Liver (tissue), 9 donors: ENCODE measurements around the gene ARID5A. TPM values are rescaled to one million over a fixed set of nuclear protein-coding genes. Genes with fewer than 3 reads are reported as not detected.

Experiments
- DNase-seq: peaks from one replicate; pipeline ENCODE4 v3.0.0-alpha.2; 2017; ENCODE audit warnings: low spot score
- H3K27ac ChIP-seq, 2 donors: one replicate each; pipeline ENCODE4 v1.7.0; 2013; ENCODE audit warnings: inconsistent platforms in 2 of 2, low read length in 2 of 2, control low read depth in 1 of 2, low read depth in 1 of 2, mild to moderate bottlenecking in 1 of 2
- H3K27me3 ChIP-seq, 4 donors: one replicate each; pipeline versions ENCODE4 v1.6.1 to v1.7.0; 2013; ENCODE audit warnings: low read length in 3 of 4, inconsistent platforms in 1 of 4, mild to moderate bottlenecking in 1 of 4, moderate library complexity in 1 of 4; ENCODE audit not compliant: control insufficient read depth in 4 of 4, insufficient read depth in 4 of 4
- H3K36me3 ChIP-seq, 4 donors: one replicate each; pipeline versions ENCODE4 v1.6.1 to v1.7.0; 2013; ENCODE audit warnings: low read length in 3 of 4, mild to moderate bottlenecking in 3 of 4, low read depth in 1 of 4, moderate library complexity in 1 of 4; ENCODE audit not compliant: control insufficient read depth in 4 of 4, insufficient read depth in 3 of 4
- H3K4me1 ChIP-seq, 4 donors: one replicate each; pipeline versions ENCODE4 v1.6.1 to v1.7.0; 2013; ENCODE audit warnings: low read length in 3 of 4, mild to moderate bottlenecking in 3 of 4, moderate library complexity in 1 of 4; ENCODE audit not compliant: control insufficient read depth in 4 of 4, insufficient read depth in 4 of 4
- H3K4me3 ChIP-seq, 3 donors: one replicate each; pipeline versions ENCODE4 v1.6.1 to v1.7.0; 2013; ENCODE audit warnings: low read length in 3 of 3, control low read depth in 1 of 3, low read depth in 1 of 3, mild to moderate bottlenecking in 1 of 3
- H3K9ac ChIP-seq, 2 donors: one replicate each; pipeline ENCODE4 v1.7.0; 2013; ENCODE audit warnings: low read length in 2 of 2, mild to moderate bottlenecking in 2 of 2, moderate library complexity in 2 of 2, control low read depth in 1 of 2, low read depth in 1 of 2
- H3K9me3 ChIP-seq, 4 donors: one replicate each; pipeline versions ENCODE4 v1.6.1 to v1.7.0; 2013; ENCODE audit warnings: low read length in 3 of 4; ENCODE audit not compliant: control insufficient read depth in 4 of 4
- EGR1 ChIP-seq, 2 donors: IDR thresholded peaks; 2 replicates each; pipeline ENCODE4 v1.6.1; 2016 to 2018; ENCODE audit warnings: antibody characterized with exemption in 2 of 2, low read depth in 2 of 2
- HNF4A ChIP-seq, 2 donors: conservative IDR thresholded peaks; 2 replicates each; pipeline ENCODE4 v1.6.1; 2016; ENCODE audit warnings: antibody characterized with exemption in 2 of 2, mild to moderate bottlenecking in 2 of 2
- HNF4G ChIP-seq: IDR thresholded peaks from 2 replicates; pipeline ENCODE4 v1.6.1; 2016; ENCODE audit warnings: antibody characterized with exemption
- TAF1 ChIP-seq: conservative IDR thresholded peaks from 2 replicates; pipeline ENCODE4 v1.6.1; 2016; ENCODE audit warnings: antibody characterized with exemption, mild to moderate bottlenecking
- WGBS: extraction: QIAGEN DNeasy Blood & Tissue Kit; methylation state at CpG from one replicate; pipeline ENCODE4 v1.1.7; 2013; 5-methylcytosine and 5-hydroxymethylcytosine counted together
- polyA plus RNA-seq, 2 donors: library from polyadenylated mRNA; stranded (reverse) in 1 of 2; unstranded in 1 of 2; fragments of 200-250 nt in 1 of 2; fragments of >200 nt in 1 of 2; fragmentation: Nextera tagmentation in 1 of 2; extraction: Ambion mirVana in 1 of 2; gene quantifications; one replicate each; pipeline versions ENCODE4 v1.2.1 to v1.2.3, GENCODE V29; 2013 to 2015
- total RNA-seq, 2 donors: library from RNA; depleted of rRNA; stranded (reverse); fragments of >200 nt; gene quantifications; one replicate each; pipeline ENCODE4 v1.2.3, GENCODE V29; 2014
- TF ChIP-seq, protein P1 (sequence below): IDR thresholded peaks from 2 replicates; pipeline ENCODE4 v1.6.1; 2016; ENCODE audit warnings: antibody characterized with exemption, mild to moderate bottlenecking
- TF ChIP-seq, protein P2 (sequence below): IDR thresholded peaks from 2 replicates; pipeline ENCODE4 v1.6.1; 2016; ENCODE audit warnings: antibody characterized with exemption
- donor health status: healthy.
- donor health status: healthy.
- donor health status: healthy.
- donor health status: healthy.
- donor health status: healthy.

ARID5A gene
- total and polyA plus RNA-seq, 4 donors, result 7.4 to 17.8 (median 11.0) TPM

DNA sequence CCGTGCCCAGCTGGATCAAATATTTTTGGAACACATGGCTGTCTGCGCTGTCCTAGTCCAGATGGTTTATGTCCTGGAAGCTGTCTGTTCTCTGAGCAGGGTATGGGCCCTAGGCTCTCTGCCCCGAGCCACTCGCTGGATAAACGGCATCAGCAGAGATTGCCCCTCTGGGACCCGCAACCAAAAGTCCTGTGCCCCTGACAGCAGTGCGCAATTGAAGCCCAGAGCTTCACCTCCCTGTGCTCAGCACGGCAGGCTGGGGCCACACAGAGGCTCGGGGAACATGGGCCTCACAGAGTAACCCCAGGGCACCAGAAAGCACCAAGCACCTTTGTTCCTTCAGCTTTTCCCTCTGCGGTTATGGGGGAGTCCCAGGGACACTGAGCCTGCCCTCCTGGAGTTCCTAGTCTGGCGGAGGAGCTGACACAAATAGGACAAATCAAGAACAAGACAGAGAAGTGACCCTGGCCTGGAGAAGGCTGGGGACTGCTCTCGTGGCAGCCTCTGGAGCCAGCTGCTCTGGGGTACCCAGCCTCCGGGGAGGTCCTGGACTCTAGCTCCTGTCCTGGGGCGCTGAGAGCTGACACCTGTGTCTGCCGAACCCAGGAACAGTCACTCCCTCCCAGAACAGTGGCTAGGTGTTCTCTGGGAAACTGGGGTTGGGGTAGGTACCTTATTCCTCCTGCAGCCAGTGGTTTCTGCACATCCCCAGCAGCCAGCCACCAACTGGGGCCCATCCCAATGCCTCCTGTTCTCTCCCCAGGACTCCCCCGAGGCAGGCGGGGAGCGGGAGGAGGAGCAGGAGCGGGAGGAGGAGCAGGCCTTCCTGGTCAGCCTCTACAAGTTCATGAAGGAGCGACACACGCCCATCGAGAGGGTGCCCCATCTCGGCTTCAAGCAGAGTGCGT, 12.3 kb downstream of the ARID5A start:
- Histone ChIP-seq H3K4me3 (no peak overlapping the region), H3K9me3 (no peaks in the 10 kb centered on the region), H3K27ac (no peak overlapping the region), H3K27me3 (no peaks in the 10 kb centered on the region), H3K4me1 (peaks cover 3 to 41% (median 24%) of the 10 kb centered on the region in 4 donors), H3K9ac (no peak overlapping the region), H3K36me3 (peaks cover 0 to 3% (median 1%) of the 10 kb centered on the region in 4 donors)
- 92% methylated on average over 24 of the region's 24 CpGs for WGBS
- TF ChIP-seq, protein P1, sequence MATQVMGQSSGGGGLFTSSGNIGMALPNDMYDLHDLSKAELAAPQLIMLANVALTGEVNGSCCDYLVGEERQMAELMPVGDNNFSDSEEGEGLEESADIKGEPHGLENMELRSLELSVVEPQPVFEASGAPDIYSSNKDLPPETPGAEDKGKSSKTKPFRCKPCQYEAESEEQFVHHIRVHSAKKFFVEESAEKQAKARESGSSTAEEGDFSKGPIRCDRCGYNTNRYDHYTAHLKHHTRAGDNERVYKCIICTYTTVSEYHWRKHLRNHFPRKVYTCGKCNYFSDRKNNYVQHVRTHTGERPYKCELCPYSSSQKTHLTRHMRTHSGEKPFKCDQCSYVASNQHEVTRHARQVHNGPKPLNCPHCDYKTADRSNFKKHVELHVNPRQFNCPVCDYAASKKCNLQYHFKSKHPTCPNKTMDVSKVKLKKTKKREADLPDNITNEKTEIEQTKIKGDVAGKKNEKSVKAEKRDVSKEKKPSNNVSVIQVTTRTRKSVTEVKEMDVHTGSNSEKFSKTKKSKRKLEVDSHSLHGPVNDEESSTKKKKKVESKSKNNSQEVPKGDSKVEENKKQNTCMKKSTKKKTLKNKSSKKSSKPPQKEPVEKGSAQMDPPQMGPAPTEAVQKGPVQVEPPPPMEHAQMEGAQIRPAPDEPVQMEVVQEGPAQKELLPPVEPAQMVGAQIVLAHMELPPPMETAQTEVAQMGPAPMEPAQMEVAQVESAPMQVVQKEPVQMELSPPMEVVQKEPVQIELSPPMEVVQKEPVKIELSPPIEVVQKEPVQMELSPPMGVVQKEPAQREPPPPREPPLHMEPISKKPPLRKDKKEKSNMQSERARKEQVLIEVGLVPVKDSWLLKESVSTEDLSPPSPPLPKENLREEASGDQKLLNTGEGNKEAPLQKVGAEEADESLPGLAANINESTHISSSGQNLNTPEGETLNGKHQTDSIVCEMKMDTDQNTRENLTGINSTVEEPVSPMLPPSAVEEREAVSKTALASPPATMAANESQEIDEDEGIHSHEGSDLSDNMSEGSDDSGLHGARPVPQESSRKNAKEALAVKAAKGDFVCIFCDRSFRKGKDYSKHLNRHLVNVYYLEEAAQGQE, result no peak
- TF ChIP-seq, protein P2, sequence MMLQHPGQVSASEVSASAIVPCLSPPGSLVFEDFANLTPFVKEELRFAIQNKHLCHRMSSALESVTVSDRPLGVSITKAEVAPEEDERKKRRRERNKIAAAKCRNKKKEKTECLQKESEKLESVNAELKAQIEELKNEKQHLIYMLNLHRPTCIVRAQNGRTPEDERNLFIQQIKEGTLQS, result no peak
- no peak for DNase-seq

DNA sequence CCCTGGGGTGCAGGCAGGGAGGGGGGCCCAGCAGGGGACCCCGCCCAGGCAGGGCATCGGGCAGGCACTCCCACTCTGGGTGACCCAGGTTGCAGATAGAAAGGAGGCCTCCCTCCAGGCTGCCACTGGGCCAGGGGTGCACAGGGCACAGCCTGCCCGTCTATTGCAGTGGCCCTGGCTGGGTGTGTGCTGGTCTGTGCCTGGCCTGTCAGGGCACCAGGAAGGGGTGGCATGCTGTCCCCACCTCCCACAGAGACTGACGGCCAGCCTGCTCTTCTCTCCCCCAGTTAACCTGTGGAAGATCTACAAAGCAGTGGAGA, 12.9 kb downstream of the ARID5A start:
- Histone ChIP-seq H3K27me3 (no peaks in the 10 kb centered on the region), H3K27ac (peak overlapping the region; percentile 95), H3K4me3 (no peak overlapping the region), H3K9ac (no peak overlapping the region), H3K4me1 (peaks cover 6 to 45% (median 26%) of the 10 kb centered on the region in 4 donors), H3K9me3 (no peaks in the 10 kb centered on the region), H3K36me3 (peaks cover 0 to 3% (median 1%) of the 10 kb centered on the region in 4 donors)
- DNase-seq, result no peak
- TF ChIP-seq, protein P1, result no peak
- no peak for TF ChIP-seq EGR1 (IDR thresholded peaks at IDR 0.05; ENCODE audit: low read depth in 2 of 2)
- TF ChIP-seq HNF4G, result no peak
- no peak for TF ChIP-seq HNF4A (conservative IDR thresholded peaks at IDR 0.05)
- no peak for TF ChIP-seq TAF1
- WGBS, result 79% methylated on average over 4 of the region's 4 CpGs
